Retinal pigment epithelial cell (primary cell): ENCODE results near the gene CPLANE2.

ENCODE experiments used
- DNase-seq: peaks from one replicate; pipeline ENCODE4 v3.0.0-alpha.2; 2010; ENCODE audit warnings: low read depth
- H3K4me3 ChIP-seq: 2 replicates; pipeline ENCODE4 v1.5.1; 2011; ENCODE audit warnings: mild to moderate bottlenecking, low read length, control low read depth, moderate library complexity
- TF ChIP-seq, protein P1 (sequence below): conservative IDR thresholded peaks from 2 replicates; pipeline ENCODE4 v1.5.1; 2011; ENCODE audit warnings: low read depth, low read length, control low read depth, inconsistent platforms

The CPLANE2 gene

DNA sequence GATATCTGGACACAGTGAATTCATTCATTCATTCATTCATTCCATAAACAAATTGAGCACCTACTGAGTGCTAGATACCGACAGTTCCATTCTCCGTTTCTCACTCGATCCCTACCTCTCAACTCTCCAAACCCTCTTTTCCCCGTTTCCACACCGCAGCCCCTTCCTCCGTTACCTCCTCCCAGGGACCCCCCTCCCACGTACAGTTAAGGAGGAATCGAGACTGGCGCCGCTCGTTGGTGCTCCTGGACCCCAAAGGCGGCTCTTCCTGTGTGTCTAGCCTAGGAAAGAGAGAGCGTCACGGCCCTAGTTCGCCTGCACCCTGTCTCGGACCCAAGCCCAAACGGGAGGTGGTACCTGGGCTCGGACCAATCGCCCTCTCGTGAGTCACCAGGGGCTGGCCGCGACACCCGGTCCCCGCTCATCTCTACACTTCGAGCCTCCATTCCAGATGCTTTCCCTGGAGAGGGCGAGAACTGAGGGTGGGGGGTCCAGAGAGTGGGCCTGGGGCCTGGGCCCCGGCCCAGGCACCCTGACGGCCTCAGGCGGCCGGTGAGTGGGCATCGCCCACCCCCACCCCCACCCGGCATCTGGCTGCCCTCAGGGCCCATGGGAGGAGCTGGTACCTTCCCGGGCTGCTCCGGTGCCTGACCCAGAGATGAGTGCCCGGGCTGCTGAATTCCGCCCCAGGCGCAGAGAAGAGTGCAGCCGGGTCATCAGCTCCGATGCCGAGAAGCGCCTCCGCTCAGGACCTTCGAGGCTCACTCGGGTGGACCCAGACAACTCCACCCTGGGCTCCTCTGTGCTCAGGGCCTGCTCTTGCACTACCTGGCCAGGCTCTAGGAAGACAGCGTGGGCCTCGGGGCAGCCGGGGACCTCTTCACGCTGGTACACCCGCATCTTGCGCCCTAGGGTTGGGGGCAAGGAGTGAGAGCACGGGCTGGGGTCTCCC, 29.4 kb downstream of the CPLANE2 start:
- DNase-seq, result no peak
- TF ChIP-seq, protein P1, sequence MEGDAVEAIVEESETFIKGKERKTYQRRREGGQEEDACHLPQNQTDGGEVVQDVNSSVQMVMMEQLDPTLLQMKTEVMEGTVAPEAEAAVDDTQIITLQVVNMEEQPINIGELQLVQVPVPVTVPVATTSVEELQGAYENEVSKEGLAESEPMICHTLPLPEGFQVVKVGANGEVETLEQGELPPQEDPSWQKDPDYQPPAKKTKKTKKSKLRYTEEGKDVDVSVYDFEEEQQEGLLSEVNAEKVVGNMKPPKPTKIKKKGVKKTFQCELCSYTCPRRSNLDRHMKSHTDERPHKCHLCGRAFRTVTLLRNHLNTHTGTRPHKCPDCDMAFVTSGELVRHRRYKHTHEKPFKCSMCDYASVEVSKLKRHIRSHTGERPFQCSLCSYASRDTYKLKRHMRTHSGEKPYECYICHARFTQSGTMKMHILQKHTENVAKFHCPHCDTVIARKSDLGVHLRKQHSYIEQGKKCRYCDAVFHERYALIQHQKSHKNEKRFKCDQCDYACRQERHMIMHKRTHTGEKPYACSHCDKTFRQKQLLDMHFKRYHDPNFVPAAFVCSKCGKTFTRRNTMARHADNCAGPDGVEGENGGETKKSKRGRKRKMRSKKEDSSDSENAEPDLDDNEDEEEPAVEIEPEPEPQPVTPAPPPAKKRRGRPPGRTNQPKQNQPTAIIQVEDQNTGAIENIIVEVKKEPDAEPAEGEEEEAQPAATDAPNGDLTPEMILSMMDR, result no peak
- peak overlapping the region; percentile 47 for H3K4me3 ChIP-seq

DNA sequence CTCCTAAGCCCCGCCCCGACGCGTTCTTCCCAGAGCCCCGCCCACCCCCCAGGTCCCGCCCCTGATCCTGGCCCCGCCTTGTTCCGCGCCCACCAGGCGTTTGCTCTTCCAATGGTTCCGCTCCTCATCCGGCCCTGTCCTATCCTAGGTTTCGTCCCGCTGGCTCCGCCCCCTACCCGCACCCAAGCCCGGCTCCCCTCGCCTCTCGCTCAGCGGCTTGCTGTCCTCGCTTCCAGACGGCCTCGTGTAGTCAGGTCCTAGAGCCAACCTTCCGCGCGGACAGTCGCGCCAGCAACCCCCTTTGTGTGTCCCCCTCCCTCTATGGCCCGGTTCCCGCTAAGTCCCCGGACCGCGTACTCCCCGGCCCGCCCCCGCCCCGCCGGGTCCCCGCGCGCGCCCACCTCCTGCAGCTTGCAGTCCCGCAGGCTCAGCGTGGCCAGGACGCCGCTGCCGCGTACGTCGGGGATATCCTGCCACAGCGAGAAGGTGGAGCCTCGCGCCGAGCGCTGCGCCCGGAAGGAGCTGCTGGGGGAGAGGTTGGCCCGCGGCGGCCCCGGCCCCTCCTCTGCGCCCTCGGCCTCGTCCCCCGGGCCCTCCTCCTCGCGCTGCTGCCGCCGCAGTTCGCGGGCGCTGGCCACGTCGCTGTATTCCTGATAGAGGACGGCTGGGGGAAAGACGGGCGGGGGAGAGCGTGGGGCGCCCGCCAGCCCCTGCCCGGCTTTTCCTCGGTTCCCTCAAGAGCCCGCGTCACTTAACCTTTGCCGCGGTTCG, 30.3 kb downstream of the CPLANE2 start:
- TF ChIP-seq, protein P1, result no peak
- DNase-seq, result peak; percentile 94
- H3K4me3 ChIP-seq, result peak overlapping the region; percentile 47

DNA sequence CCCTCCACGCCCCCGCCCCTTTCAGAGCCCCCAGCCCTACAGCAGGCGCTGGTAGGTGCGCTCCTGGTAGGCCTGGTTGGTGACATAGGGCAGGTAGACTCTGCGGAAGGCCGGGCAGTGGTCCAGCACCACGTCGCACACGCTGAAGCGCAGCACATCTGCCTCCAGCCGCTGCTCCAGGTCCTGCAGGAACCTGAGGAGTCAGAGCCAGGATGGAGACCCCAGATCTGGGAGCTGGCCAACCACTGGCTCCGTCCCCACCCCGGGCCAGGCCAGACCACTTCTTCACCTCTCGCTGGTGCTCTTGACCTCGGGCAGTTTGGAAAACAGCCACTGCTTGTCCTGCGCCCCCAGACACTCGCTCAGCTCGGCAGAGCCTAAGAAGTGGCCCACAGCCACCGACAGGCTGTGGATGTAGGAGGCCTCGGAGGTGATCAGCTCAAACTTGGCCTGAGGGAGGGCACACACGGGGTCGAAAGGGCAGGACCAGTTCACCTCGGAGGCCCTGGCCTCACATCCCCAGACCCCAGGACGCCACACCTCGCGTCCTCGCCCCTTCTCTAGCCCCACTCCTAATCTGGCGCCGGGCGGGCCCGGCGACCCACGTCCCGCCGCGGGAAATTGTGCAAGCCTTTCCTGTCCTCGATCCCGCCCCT, 31.0 kb downstream of the CPLANE2 start:
- TF ChIP-seq, protein P1, result no peak
- H3K4me3 ChIP-seq, result peak overlapping the region; percentile 44
- no peak for DNase-seq

DNA sequence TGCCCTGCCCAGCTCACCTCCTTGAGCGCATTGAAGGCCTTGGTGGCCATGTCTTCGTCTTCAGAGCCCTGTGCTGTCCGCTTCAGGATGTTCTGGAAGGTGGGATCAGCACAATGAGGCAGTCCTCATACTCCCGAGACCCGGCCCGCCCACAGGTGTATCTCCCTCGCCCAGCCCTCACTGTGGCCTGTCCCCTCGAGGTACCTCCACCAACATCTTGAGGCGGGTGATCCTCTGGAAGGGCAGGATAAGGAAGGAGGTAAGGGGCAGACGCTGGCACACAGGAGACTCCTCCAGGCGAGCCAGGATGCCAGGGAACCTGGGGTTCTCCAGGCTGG, 31.7 kb downstream of the CPLANE2 start:
- TF ChIP-seq, protein P1, result no peak
- DNase-seq, result no peak
- no peak overlapping the region for H3K4me3 ChIP-seq

DNA sequence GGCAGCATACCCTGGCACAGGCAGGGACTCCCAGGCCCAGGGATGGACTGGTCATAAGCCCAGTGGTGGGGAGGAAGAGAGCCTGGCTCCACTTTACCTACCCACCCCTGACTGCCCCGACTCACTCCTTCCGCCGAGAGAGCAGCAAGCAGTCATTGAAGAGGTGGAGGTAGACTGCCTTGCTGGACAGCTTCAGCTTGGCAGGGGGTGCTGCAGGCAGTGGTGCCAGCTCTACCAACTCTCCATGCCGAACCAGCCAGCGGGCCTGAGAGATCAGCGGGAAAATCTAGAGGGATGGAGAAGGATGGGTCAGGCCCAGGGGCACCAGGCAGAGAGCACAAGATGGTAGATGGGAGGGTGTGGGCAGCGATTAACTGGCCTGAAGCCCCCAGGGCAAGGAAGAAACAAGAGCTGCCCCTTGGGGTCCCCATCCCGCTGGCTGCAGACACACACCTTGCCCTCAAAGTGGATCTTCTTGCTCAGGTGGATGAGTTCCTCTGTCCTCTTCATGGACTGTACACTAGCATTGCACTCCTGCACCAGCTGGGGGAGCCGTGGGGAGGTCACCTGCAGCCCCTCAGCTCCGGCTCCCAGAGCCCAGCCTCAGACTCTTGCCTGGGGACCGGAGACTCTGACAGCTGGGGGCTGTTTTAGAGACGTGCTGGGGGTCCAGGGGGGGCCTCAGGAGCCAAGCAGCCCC, 32.2 kb downstream of the CPLANE2 start:
- TF ChIP-seq, protein P1, result peak; percentile 55
- no peak overlapping the region for H3K4me3 ChIP-seq
- DNase-seq, result no peak

DNA sequence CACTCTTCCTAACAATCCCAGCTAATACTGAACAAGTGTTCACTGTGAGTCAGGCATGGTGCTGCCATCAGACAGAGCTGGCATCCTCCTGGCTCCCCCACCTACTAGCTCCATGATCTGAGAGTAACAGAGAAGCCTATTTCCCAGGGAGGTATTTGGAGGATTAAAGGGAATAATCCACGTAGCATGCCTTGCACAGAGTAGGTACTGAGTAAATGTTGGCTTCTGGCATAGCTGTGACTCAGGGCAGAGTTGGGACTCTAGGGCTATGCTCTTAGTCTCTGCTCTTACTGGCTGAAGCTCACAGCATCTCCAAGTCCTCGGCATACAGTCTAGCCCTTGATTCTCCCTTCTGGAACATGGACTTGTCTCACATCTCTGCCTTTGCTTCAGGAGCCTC, 32.8 kb downstream of the CPLANE2 start:
- TF ChIP-seq, protein P1, result no peak
- DNase-seq, result peak; percentile 81
- H3K4me3 ChIP-seq, result no peak overlapping the region
